Stimulated activated CD4-positive, alpha-beta T cell treated with anti-CD3 and anti-CD28 coated beads, Interleukin-4, amount 100 ng/mL, for 4 hours (primary cell): ENCODE measurements around the gene PDLIM7.

Experiments used
- DNase-seq, 2 experiments: peaks; one replicate each; pipeline ENCODE4 v3.0.0-alpha.2; 2020

Gene PDLIM7

GRCh38 chr5:177442066-177442826, 55.2 kb downstream of the PDLIM7 start:
- DNase-seq = no peak

DNA sequence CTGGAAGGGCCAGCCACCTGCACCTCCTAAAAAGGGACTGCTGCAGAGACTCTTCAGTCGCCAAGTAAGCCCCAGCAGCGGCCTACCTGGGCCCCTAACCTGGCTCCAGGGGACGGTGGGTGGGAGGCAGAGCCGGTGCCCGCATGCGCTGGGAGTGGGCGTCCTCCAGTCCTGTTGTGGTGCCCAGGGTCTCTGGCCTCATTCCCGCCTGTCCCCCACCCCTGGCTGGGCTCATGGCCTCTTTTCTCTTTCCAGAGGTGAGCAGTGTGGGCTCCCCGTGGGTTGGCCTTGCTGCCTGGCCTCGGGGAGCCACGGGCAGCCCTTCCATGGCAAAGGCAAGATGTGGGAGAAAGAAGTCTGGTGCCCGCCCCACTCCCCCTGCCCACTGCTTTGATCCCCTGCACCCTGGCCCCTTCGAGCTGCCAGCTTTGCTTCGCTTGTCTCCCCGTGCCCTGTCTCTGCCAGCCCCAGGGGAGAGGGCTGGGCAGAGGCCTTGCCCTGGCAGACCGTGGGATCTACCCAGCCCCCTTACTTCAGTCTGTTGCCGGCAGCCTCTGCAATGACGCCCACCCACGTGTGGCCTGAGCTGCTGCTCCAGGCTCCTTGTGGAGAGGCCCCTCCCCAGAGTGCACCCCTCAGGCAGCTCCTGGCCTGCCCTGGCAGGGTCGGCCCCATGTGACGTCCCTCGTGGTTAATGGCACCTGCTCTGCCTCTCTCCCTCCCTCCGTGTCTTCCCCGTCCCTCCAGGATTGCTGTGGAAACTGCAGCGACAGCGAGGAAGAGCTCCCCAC, 56.2 kb downstream of the PDLIM7 start:
- no peak for DNase-seq

DNA sequence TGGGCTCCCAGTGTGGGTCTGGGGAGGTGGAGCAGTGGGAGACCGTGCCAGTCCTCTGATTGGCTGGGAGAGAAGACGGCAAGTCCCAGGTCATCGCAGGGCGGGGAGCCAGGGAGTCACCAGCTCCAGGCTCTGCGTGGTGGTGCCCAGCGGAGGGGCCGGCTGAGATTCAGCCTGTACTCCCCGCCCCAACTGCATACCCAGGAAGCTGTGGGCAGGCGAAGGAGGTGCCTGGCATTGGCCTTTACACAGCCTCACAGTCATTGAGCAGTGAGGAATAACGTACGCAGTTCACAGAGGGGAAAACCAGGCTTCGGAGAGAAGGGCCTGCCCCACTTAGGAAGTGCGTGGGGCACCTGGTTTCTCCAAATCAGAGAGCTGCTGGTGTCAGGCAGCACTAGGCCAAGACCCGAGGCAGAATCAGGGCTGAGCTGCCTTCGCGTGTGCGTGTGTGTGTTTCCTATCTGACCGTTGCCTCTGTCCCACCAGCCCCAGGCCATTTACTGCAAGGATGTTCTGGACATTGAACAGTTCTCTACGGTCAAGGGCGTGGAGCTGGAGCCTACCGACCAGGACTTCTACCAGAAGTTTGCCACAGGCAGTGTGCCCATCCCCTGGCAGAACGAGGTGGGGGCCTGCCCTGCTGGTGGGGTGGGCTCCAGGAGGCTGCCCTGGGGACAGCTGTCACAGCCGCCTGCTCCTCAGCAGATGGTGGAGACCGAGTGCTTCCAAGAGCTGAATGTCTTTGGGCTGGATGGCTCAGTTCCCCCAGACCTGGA, 57.0 kb downstream of the PDLIM7 start:
- DNase-seq = peak in 1 of 2 experiments; percentile 67

GRCh38 chr5:177439518-177440053, 57.8 kb downstream of the PDLIM7 start:
- no peak for DNase-seq

DNA sequence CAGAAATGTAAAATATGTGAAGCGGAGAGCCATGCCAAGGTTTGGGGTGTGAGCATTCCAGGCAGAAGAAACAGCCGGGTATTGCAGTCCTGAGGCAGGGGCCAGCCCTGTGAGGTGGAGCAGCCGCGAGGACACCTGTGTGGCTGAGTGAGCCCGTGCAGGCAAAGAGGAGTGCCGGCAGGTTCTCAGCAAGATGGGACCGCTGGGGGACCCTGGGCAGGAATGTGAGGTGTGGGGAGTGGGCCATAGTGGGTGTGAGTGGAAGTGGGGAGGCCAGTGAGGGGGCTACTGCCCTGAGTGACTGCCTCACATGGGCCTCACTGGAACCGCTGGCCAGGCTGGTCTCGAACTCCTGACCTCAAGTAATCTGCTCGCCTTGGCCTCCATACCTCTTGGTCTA, 58.9 kb downstream of the PDLIM7 start:
- DNase-seq = no peak

DNA sequence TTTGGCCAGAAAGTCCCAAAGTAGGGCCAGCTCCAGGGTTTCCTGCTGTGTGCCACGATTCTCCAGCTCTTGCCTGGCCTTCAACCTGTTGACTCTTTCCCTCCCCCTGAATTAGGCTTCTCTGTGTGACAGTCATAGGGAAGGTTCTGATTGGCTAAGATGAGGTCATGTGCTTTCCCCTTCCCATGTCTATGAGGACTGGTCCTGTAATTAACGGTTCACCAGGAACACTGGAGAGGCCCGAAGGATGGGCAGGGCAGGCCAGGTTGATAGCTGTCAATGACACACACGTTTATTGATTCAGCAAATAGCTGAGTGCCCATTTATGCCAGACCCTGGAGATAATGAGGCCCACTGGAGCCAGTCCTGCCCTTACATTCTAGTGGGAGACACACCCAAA, 59.8 kb downstream of the PDLIM7 start:
- DNase-seq = no peak

DNA sequence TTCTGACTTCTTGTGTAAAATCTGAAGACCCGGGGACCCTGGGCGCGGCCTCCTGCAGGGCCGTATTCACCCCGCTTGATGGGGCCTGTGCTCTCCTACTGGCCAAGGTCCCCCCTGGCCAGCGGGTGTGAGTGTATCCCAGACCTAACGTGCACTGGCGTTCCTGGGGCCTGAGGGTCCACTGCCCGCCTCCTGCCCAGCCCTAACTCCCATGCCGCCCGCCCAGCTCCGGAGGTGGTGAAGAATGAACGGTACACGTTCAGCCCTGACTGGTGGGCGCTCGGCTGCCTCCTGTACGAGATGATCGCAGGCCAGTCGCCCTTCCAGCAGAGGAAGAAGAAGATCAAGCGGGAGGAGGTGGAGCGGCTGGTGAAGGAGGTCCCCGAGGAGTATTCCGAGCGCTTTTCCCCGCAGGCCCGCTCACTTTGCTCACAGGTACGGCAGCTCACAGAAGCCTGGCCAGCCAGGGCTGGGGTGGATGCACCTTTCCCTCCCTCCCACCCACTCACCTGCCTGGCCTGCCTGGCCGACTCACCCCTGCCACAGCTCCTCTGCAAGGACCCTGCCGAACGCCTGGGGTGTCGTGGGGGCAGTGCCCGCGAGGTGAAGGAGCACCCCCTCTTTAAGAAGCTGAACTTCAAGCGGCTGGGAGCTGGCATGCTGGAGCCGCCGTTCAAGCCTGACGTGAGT, 61.4 kb downstream of the PDLIM7 start:
- DNase-seq = no peak

GRCh38 chr5:177434942-177435738, 62.3 kb downstream of the PDLIM7 start:
- no peak for DNase-seq

GRCh38 chr5:177434437-177434836, 63.0 kb downstream of the PDLIM7 start:
- DNase-seq = peak in 1 of 2 experiments; percentile 74

DNA sequence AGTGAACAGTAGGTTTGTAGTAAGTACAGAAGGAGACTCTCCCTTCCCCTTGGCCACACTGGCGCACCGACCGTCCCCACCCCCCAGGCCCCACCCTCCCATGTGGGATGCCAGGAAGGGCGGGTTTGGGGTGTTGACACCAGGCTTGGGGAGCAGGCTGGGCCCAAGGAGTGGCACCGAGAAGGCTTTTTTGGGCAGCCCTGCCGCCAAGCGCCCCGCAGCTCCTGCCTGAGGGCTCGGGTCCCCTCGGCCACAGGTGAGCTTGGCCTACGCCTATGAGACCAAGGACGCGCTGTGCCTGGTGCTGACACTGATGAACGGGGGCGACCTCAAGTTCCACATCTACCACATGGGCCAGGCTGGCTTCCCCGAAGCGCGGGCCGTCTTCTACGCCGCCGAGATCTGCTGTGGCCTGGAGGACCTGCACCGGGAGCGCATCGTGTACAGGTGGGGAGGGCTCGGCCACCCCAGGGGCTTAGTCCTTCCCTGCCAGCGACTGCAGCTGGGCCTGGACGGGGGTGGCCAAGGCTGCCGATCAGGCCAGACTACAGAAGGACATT, 63.7 kb downstream of the PDLIM7 start:
- no peak for DNase-seq
